HUES64 (cell line): ENCODE data around the gene KPNA5. TPM values are rescaled to one million over a fixed set of nuclear protein-coding genes. Genes with fewer than 3 reads are reported as not detected.
A peak's percentile ranks its signal among the peaks of the same experiment; 100 is the strongest.
"Not testable (repeated sequence)": the region's sequence is repeated elsewhere in the genome, so short reads cannot be mapped to it uniquely, and the experiment has no call there.

Source experiments
- H3K27ac ChIP-seq: 2 replicates; pipeline ENCODE4 v1.7.0; 2013; ENCODE audit warnings: low read depth, low read length, inconsistent platforms
- H3K27me3 ChIP-seq: 2 replicates; pipeline ENCODE4 v1.6.1; 2013; ENCODE audit warnings: mild to moderate bottlenecking, low read length; ENCODE audit not compliant: insufficient read depth
- H3K36me3 ChIP-seq: 2 replicates; pipeline ENCODE4 v1.6.1; 2013; ENCODE audit warnings: mild to moderate bottlenecking, low read length; ENCODE audit not compliant: insufficient read depth
- H3K4me1 ChIP-seq: 2 replicates; pipeline ENCODE4 v1.6.1; 2013; ENCODE audit warnings: mild to moderate bottlenecking, low read length, moderate library complexity; ENCODE audit not compliant: insufficient read depth
- H3K4me3 ChIP-seq: 2 replicates; pipeline ENCODE4 v1.5.1; 2013; ENCODE audit warnings: mild to moderate bottlenecking, low read length, moderate library complexity
- H3K9ac ChIP-seq: 2 replicates; pipeline ENCODE4 v1.6.1; 2013; ENCODE audit warnings: mild to moderate bottlenecking, low read depth, low read length
- H3K9me3 ChIP-seq: 2 replicates; pipeline ENCODE4 v1.6.1; 2013; ENCODE audit warnings: low read depth, low read length; ENCODE audit not compliant: insufficient read depth
- WGBS: fragments of 150-250, 120-280 bp; methylation state at CpG from one replicate; pipeline ENCODE4 v1.1.7; 2013; ENCODE audit warnings: missing lambda C conversion rate; 5-methylcytosine and 5-hydroxymethylcytosine counted together
- polyA plus RNA-seq, 2 experiments: library from polyadenylated mRNA; stranded (reverse); fragments of 50-300 nt; gene quantifications; one replicate each; pipeline ENCODE4 v1.2.3, GENCODE V29; 2013

Gene KPNA5
- polyA plus RNA-seq (2013, experiment 1 of 2): 5.1 TPM
- polyA plus RNA-seq (2013, experiment 2 of 2): 7.4 TPM

DNA sequence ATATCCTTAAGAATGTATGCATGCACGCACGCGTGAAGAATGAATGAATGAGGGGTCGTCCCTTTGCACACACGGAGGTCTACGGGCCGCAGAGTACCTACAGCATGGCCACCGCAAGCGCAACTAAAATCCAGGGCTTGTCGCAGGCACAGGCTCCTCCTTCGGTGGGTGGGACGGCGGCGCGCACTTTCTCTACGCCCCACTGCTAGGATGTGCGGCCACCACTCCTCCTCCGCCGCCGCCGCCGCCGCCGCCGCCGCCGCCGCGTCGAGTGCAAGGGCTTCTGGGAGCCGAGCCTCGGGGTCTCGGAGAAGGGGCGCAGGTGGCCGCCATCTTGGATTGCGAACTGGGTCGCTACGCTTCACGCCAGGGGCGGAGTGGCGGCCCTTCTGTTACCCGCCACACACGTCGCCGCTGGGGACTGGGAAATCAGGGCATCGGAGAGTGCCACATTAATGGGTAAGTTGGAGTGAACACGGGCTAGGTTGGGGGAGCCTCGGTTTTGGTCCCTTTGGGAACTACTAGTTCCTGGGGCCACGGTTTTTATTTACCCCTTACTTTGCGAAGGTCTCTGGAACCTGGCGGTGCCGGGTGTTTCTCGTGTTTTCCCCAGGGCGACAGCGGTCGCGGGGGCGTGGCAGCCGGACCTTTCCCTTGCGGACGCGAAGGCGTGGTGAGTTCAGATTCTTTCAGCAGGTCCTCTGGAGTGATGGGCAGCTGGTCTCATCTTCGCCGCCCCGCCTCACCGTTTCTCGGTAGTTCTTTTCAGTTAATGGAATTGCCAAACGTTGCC is at the start of gene KPNA5:
TSS of gene KPNA5 (plus strand) at position 332 of the 793 bp plus-strand sequence. CDS start at position 456, 124 bp downstream.
- Histone ChIP-seq H3K4me1 (peaks cover 8% of the 10 kb centered on the region), H3K27ac (peak within 1 kb of the TSS; percentile 97), H3K9ac (peak within 1 kb of the TSS; percentile 94), H3K9me3 (no peaks in the 10 kb centered on the region), H3K36me3 (peaks cover 12% of the 10 kb centered on the region), H3K27me3 (no peaks in the 10 kb centered on the region), H3K4me3 (peak within 1 kb of the TSS; percentile 99)
- WGBS: under 1% methylated on average over 69 of the region's 69 CpGs

DNA sequence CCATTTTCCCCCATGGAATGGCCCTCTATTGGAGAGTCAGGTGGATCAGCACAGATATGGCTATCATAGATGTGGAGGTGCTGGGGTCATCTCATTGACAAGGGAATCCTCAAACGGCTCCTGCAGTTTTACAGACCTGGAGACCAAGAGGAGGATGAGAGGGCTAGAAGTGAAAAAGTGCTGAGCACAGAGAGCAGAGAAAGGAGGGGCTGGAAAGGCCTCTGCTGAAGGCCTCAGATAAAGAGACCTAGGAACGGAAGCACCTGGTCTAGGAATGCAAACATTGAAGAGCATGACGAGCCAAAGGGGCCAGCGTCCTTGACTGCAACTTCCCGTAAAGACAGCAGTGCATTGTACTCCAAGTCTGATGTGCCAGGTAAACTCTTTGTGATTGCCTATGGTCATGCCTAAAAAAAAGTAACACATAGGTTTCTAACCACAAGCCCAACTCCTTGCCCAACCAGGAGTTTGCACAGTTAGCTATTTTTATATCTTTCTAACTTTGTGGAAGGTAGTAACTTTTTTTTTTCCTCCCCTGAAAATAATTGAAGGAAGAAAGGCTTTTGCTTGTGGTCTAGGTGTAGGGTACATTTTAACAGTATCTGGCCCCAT is 49.5 kb upstream of the KPNA5 start:
- WGBS: 89% methylated on average over 5 of the region's 5 CpGs
- H3K27ac ChIP-seq: no peak overlapping the region
- no peak overlapping the region for H3K4me3 ChIP-seq
- H3K36me3 ChIP-seq: peaks cover 10% of the 10 kb centered on the region
- H3K27me3 ChIP-seq: no peaks in the 10 kb centered on the region
- no peaks in the 10 kb centered on the region for H3K4me1 ChIP-seq
- no peaks in the 10 kb centered on the region for H3K9me3 ChIP-seq
- no peak overlapping the region for H3K9ac ChIP-seq

DNA sequence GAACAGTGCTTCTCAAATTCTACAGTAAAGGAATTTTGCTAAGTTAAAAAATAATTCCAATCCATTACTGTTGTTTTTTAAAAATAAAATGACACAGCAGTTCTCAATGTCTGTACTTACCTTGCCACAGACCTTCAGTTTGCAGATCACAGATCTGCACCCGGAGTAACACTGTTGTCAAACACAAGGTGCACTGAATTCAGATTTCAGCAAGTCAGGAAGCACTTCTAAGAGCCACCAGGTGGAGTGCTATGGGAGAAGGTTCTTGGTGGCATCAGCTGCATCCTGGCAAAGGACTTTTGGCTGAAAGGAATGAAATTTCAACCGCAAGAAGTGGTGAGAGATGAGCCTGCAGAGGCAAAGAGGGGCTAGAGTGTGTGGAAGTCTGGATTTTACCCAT is 47.3 kb upstream of the KPNA5 start:
- no peaks in the 10 kb centered on the region for H3K4me1 ChIP-seq
- H3K9ac ChIP-seq: no peak overlapping the region
- H3K4me3 ChIP-seq: no peak overlapping the region
- 87% methylated on average over 2 of the region's 2 CpGs for WGBS
- H3K27me3 ChIP-seq: no peaks in the 10 kb centered on the region
- H3K36me3 ChIP-seq: peaks cover 18% of the 10 kb centered on the region
- H3K9me3 ChIP-seq: 0 out of 2 replicates have a peak, but pooled peaks cover 8% of the 10 kb centered on the region
- H3K27ac ChIP-seq: no peak overlapping the region

DNA sequence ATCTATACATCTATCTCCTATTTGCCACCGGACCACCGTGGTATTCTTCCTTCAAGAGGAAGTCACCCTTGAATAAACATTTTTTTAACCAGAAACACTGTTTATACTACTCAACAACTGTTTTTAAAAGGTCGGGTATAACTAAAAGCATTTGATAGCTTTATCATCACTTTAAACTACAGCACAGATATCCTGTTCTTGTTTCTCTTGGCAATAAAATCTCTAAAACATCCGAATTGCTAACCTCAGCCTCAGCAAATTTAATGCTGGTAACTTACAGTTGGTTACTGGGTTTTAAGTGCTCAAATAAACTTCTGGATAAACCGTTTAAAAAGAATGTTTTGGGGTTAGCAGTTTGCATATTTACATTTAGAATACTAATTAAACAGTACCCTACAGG is 32.9 kb upstream of the KPNA5 start:
- H3K4me1 ChIP-seq: no peaks in the 10 kb centered on the region
- H3K27ac ChIP-seq: no peak overlapping the region
- H3K4me3 ChIP-seq: no peak overlapping the region
- H3K9me3 ChIP-seq: no peaks in the 10 kb centered on the region
- no peaks in the 10 kb centered on the region for H3K27me3 ChIP-seq
- no peak overlapping the region for H3K9ac ChIP-seq
- H3K36me3 ChIP-seq: peaks cover 49% of the 10 kb centered on the region
- 84% methylated on average over 4 of the region's 5 CpGs for WGBS

DNA sequence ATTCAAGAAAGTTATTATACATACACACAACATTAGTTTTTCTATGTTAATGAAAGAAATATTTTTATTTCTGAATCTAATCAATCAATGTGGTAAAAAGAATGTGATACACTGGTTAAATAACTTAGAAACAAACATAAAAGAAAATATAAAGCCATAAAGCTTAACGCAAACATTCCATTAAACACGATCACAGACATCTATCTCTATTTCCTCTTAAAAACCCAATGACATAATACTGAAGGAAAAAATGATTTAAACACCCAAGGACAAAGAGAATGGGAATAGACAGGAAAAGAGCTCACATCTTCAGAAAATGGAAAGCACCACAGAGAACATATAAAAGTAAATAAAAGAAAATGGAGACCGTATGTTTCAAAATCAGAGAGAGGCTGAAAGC is 31.9 kb upstream of the KPNA5 start:
- no peak overlapping the region for H3K4me3 ChIP-seq
- peaks cover 49% of the 10 kb centered on the region for H3K36me3 ChIP-seq
- no peak overlapping the region for H3K9ac ChIP-seq
- no peaks in the 10 kb centered on the region for H3K9me3 ChIP-seq
- WGBS: 96% methylated on average over 3 of the region's 3 CpGs
- H3K27me3 ChIP-seq: no peaks in the 10 kb centered on the region
- no peaks in the 10 kb centered on the region for H3K4me1 ChIP-seq
- H3K27ac ChIP-seq: no peak overlapping the region

DNA sequence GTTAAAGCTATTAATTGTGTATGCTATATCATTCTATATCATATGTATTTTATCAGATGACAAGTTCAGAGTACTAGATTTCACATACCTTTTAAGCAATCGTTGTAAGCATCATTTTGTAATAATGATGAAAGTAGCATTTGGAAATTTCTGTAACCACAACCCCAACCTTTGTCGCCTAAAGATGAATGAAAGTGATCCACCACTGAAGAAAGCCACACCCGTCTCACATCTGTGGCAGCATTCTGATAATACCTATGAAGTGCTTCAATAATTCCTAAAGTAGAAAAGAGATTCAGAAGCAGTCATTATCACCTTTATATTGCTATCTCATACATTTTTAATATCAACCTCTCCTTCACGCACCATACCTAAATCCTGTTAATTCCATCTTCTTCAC is 29.1 kb upstream of the KPNA5 start:
- no peak overlapping the region for H3K4me3 ChIP-seq
- no peak overlapping the region for H3K9ac ChIP-seq
- peaks cover 52% of the 10 kb centered on the region for H3K36me3 ChIP-seq
- no peaks in the 10 kb centered on the region for H3K9me3 ChIP-seq
- 99% methylated on average over 3 of the region's 4 CpGs for WGBS
- H3K27me3 ChIP-seq: no peaks in the 10 kb centered on the region
- H3K4me1 ChIP-seq: no peaks in the 10 kb centered on the region
- H3K27ac ChIP-seq: no peak overlapping the region

DNA sequence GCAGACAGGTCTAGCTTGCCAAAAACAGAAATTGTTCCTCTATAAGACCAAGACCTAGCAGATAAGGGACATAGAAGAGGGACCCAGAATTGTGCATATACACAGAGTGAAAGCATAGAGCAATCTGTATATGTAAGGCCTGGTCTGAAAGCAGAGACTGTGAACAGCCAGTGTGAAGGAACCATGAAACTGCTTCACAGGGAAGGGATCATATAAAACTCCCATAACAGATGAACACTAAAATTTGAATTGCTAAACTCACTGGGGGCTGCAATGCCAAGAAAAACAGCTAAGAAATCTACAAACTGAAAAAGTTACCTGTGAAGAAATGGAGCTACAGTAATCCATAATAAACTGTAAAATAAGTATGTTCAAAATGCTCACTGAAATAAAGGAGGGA is 19.4 kb upstream of the KPNA5 start:
- no peak overlapping the region for H3K4me3 ChIP-seq
- H3K27ac ChIP-seq: no peak overlapping the region

DNA sequence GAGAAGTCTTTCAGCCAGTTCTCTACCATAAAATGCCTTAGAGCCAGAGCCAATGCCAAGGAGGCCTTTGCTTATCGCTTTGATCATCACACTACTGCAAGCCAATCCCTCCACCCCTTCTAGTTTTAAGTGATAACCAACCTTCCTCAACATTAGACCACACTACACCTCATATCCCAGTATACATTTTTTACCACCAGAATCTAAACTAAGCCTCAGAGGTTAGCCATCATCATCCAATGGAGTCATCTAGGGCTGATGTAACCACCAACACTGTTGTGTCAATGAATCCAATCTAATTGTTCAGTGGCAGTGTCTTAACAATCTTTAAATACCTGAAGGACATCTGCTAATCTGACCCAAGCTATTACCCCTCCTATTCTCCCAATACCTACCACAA is 18.8 kb upstream of the KPNA5 start:
- peaks cover 17% of the 10 kb centered on the region for H3K36me3 ChIP-seq
- H3K4me1 ChIP-seq: peaks cover 4% of the 10 kb centered on the region; the same call in 1 of the 2 replicates
- H3K9ac ChIP-seq: no peak overlapping the region
- H3K27me3 ChIP-seq: no peaks in the 10 kb centered on the region
- WGBS: 97% methylated on average over 1 of the region's 1 CpG
- no peaks in the 10 kb centered on the region for H3K9me3 ChIP-seq
- H3K4me3 ChIP-seq: no peak overlapping the region
- no peak overlapping the region for H3K27ac ChIP-seq

More for the DNA sequence above, 19.4 kb upstream of the KPNA5 start:
- Histone ChIP-seq H3K4me1 (no peaks in the 10 kb centered on the region), H3K27me3 (no peaks in the 10 kb centered on the region), H3K9ac (no peak overlapping the region), H3K36me3 (peaks cover 19% of the 10 kb centered on the region), H3K9me3 (no peaks in the 10 kb centered on the region)

DNA sequence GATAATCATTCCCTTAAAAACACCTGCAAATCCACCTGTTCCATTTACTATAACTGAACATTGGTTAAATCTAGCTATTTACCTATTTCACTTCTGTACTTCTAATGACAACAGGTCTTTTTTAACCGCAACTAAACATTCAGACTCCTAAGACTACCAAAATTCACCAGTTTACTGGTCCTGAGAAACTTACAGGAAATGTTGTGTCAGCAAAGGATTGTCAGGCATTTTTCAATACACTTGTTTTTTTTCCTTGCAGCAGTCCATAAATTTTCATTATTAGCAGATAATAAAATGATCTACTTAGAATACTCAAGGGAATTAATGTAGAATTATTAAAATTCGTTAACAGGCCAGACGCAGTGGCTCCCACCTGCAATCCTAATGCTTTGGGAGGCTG is 17.7 kb upstream of the KPNA5 start:
- Histone ChIP-seq H3K27ac (no peak overlapping the region), H3K9me3 (no peaks in the 10 kb centered on the region), H3K36me3 (peaks cover 7% of the 10 kb centered on the region), H3K9ac (no peak overlapping the region), H3K27me3 (no peaks in the 10 kb centered on the region), H3K4me3 (no peak overlapping the region), H3K4me1 (peaks cover 9% of the 10 kb centered on the region; the same call in 1 of the 2 replicates)
- WGBS: 95% methylated on average over 3 of the region's 3 CpGs

DNA sequence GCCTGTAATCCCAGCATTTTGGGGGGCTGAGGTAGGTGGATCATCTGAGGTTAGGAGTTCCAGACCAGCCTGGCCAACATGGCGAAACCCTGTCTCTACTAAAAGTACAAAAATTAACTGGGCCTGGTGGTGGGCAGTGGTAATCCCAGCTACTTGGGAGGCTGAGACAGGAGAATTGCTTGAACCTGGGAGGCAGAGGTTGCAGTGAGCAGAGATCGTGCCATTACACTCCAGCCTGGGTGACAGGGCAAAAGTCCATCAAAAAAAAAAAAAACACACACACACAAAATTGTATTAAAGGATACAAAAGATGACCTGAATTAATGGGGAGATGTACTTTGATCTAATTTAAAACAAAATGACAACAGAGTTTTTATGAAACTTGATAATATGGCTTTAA is 16.8 kb upstream of the KPNA5 start:
- not testable (repeated sequence) for H3K27me3 ChIP-seq, H3K4me1 ChIP-seq, H3K27ac ChIP-seq, H3K9ac ChIP-seq, H3K4me3 ChIP-seq, H3K9me3 ChIP-seq, H3K36me3 ChIP-seq
- 100% methylated on average over 1 of the region's 2 CpGs for WGBS

DNA sequence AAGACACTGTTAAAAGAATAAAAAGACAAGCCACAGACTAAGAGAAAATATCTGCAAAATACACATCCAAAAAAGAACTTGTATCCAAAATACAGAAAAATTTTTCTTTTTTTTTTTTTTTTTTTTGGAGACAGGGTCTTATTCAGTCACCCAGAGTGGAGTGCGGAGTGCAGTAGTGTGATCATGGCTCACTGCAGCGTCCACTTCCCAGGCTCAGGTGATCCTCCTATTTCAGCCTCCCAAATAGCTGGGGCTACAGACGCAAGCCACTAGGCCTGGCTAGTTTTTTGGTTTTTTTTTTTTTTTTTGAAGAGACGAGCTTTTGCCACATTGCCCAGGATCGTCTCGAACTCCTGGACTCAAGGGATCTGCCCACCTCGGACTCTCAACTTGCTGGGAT is 15.5 kb upstream of the KPNA5 start:
- Histone ChIP-seq H3K27me3 (no peaks in the 10 kb centered on the region), H3K27ac (no peak overlapping the region), H3K36me3 (peaks cover 2% of the 10 kb centered on the region; the same call in 1 of the 2 replicates), H3K9me3 (no peaks in the 10 kb centered on the region), H3K9ac (no peak overlapping the region), H3K4me1 (peaks cover 9% of the 10 kb centered on the region; the same call in 1 of the 2 replicates), H3K4me3 (no peak overlapping the region)
- 90% methylated on average over 7 of the region's 7 CpGs for WGBS
